SU-DHL-6 (cell line): ENCODE data around the gene ANKS1B.
"Not testable (repeated sequence)": the region's sequence is repeated elsewhere in the genome, so short reads cannot be mapped to it uniquely, and the experiment has no call there.

Experiments
- EZH2phosphoT487 ChIP-seq: fragments of 200-600 bp; sonication (generic), shearing (Covaris generic); conservative IDR thresholded peaks from 2 replicates; pipeline ENCODE4 v1.6.1; 2018; ENCODE audit warnings: mild to moderate bottlenecking, antibody characterized with exemption, low read length, moderate library complexity, mixed read lengths
- TF ChIP-seq, protein P1 (sequence below): fragments of 200-600 bp; sonication (generic); IDR thresholded peaks from one replicate; pipeline ENCODE4 v1.5.1; 2017; ENCODE audit warnings: antibody characterized with exemption, mild to moderate bottlenecking, low read length, moderate library complexity; ENCODE audit not compliant: insufficient read depth, poor library complexity, severe bottlenecking

DNA sequence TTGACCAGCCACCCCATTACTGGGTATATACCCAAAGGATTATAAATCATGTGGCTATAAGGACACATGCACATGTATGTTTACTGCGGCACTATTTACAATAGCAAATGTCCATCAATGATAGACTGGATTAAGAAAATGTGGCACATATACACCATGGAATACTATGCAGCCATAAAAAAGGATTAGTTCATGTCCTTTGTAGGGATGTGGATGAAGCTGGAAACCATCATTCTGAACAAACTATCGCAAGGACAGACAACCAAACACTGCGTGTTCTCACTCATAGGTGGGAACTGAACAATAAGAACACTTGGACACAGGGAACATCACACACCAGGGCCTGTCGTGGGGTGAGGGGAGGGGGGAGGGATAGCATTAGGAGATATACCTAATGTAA, 31.6 kb upstream of the ANKS1B start:
- TF ChIP-seq, protein P1, sequence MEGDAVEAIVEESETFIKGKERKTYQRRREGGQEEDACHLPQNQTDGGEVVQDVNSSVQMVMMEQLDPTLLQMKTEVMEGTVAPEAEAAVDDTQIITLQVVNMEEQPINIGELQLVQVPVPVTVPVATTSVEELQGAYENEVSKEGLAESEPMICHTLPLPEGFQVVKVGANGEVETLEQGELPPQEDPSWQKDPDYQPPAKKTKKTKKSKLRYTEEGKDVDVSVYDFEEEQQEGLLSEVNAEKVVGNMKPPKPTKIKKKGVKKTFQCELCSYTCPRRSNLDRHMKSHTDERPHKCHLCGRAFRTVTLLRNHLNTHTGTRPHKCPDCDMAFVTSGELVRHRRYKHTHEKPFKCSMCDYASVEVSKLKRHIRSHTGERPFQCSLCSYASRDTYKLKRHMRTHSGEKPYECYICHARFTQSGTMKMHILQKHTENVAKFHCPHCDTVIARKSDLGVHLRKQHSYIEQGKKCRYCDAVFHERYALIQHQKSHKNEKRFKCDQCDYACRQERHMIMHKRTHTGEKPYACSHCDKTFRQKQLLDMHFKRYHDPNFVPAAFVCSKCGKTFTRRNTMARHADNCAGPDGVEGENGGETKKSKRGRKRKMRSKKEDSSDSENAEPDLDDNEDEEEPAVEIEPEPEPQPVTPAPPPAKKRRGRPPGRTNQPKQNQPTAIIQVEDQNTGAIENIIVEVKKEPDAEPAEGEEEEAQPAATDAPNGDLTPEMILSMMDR, result not testable (repeated sequence)
- TF ChIP-seq EZH2phosphoT487, result not testable (repeated sequence)
